ENCODE data around the gene WDR5B.

GRCh38 chr3:122391681-122392446, 24.0 kb downstream of the WDR5B start:
- no peak for TF ChIP-seq MAX (IDR thresholded peaks at IDR 0.05; ENCODE audit: insufficient read depth, insufficient read length)
- no peak for TF ChIP-seq CTCF (IDR thresholded peaks at IDR 0.05; ENCODE audit: extremely low read depth in 1 of 2, insufficient read depth in 1 of 2, low read depth in 1 of 2, low read length in 2 of 2)
- no peak for TF ChIP-seq POLR2A (IDR thresholded peaks at IDR 0.05; ENCODE audit: low read depth, low read length)
- TF ChIP-seq EZH2 (IDR thresholded peaks at IDR 0.05; ENCODE audit: borderline replicate concordance, low read depth, low read length, severe bottlenecking), result no peak
- no peak for TF ChIP-seq MYC (IDR thresholded peaks at IDR 0.05; ENCODE audit: low read depth, low read length)
- no peak for TF ChIP-seq POLR2AphosphoS5 (IDR thresholded peaks at IDR 0.05; ENCODE audit: insufficient read depth, low read depth, low read length)

Data from endothelial cell of umbilical vein (primary cell).